LNCAP (cell line): Measurements from ENCODE around the gene NOD2.

Experiments used
- TF ChIP-seq, protein P1 (sequence below): fragments of 450-650 bp; IDR thresholded peaks from 2 replicates; pipeline ENCODE4 v1.5.1; 2017; ENCODE audit warnings: mild to moderate bottlenecking

NOD2 gene

DNA sequence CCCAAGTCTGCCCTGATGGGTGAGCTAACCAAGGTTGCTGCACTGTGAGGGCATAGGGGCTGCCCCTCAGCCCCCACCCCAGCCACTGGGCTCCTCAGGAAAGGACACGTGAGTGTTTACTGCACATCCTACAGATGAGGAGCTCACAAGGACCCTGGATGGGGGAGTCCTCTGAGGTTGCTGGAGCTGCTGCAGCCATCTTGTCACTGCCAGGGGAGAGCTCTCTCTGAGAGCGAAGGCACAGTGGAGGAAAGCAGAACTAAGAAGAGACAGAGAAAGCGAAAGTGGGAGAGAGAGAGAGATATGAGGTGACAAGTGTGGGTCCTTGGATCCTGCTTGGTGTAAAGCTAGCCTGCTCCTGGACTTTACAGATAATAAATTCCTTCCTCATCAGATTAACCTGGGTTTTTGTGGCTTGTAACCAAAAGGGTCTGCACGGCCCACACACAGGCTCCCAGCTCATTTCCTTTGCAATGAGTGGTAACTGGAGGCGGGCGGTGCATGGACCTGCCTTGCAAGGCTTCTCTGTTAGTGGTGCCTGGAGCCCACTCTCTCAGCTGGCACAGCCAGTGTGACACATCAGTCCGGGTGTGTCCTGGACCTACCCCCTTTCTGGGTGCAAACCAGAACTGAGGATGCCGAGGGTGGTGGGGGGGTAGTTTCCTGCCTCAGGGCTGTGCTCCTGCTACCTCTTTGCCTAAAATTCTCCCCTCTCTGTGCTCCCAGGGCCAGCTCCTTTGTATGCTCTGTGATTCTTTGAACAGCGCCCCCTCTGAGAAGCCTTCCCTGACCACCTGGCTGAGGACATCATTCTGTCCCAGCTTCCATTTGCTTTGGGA, 26.5 kb upstream of the NOD2 start:
- TF ChIP-seq, protein P1, sequence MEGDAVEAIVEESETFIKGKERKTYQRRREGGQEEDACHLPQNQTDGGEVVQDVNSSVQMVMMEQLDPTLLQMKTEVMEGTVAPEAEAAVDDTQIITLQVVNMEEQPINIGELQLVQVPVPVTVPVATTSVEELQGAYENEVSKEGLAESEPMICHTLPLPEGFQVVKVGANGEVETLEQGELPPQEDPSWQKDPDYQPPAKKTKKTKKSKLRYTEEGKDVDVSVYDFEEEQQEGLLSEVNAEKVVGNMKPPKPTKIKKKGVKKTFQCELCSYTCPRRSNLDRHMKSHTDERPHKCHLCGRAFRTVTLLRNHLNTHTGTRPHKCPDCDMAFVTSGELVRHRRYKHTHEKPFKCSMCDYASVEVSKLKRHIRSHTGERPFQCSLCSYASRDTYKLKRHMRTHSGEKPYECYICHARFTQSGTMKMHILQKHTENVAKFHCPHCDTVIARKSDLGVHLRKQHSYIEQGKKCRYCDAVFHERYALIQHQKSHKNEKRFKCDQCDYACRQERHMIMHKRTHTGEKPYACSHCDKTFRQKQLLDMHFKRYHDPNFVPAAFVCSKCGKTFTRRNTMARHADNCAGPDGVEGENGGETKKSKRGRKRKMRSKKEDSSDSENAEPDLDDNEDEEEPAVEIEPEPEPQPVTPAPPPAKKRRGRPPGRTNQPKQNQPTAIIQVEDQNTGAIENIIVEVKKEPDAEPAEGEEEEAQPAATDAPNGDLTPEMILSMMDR: no peak

DNA sequence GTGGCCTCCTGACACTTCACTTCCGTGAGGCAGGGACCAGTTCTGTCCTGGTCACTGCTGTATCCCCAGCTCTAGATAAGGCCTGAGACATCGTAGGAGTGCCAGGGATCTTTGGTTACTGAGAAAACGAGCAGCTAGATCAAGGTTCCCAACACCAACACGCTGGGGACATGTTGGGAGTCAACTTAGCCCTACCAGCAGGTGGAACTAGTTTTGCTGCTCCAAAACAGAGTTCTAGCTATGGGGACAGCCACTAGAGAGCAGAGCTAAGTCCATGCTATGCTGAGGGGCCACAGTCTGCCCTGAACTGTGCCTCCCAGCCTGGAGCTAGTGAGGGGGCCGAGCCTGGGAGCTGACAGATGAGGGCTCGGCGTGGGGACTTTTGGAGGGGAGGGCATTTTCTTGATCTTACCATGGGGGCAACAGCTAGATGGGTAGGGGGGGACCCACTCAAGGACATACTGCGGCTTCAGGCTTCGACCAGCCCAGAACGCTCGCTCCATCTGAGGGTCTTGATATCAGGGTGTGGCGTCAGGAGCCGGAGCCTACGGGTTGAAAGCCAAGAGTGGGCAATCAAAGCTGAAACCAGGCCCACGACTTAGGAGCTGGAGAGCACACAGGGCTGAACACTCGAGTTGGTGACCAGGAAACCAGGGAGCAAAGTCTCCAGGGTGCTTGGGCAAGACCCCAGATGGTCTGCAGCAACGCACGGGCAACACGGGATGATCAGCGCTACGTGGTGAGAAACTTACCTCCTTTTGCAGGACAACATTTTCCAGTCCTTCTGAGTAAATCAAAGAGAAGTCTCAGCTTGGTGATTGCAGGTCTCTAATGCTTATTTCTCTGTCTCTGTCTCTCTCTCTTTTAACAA, 25.7 kb upstream of the NOD2 start:
- TF ChIP-seq, protein P1: peak; percentile 10; the same call in 1 of the 2 replicates

DNA sequence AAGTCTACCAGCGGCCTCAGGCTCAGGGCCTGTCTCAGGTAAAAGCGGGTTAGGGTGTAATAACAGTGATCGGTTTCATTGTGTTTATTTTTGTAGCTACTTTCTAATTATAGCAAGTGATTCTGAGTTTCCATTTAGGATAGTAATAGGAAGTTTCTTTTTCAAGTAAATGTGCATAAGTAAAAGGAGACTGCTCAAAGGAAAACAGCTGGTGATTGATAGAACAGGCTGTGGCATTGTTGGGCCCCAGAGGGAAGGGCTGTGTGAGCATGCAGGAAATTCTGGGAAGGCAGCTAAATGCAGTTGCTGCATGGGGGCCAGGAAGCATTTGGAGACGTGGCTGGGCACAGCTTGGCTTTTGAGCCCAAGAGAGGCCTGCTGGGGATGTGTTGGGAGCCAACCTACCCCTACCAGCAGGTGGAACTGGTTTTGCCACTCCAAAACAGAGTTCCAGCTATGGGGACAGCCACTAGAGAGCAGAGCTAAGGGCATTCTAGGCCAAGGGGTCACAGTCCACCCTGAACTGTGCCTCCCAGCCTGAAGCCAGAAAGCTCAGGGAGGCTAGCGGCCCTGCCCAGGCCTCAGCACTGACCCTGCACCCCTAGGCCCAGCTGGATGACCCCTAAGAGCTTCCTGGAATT, 24.9 kb upstream of the NOD2 start:
- TF ChIP-seq, protein P1: 0 out of 2 replicates have a peak, but pooled peaks have one; percentile 24

DNA sequence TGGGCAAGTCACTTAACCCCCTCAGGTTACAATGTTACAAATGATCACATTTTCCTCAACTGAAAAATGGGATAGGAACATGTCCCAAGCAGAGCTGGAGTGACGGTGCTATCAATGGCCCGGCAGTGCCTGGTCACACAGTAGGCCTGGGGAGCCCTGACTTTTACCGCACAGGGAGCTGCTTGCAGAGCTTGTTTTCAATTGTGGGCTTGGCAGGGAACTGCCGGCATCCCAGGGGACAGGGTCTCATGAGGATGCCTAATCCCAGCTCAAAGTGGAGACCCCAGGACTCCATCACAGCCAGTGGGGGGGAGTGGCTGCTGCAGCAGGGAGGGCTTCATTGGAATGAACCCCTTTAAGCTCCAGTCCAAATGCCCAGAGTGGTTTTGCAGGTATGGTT, 23.7 kb upstream of the NOD2 start:
- TF ChIP-seq, protein P1: no peak

DNA sequence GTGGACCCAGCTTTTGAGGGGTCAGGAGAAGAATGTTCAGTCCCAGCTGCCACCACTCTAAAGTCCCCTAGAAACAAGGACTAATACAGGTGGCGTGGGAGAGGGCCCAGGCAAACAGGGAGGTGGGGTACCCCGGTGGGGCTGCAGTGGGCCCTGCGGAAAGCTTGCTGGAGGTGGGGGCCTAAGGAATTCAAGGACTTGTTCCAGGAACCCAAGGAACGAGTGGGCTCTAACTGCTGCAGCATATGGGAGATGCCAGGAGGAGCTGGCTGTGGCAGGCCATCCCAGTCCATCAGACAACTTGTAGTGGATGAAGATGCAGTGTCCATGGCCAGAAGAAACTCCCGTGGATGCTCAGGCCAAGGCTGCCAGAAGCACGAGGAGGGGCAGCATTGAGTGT, 22.9 kb upstream of the NOD2 start:
- TF ChIP-seq, protein P1: no peak

DNA sequence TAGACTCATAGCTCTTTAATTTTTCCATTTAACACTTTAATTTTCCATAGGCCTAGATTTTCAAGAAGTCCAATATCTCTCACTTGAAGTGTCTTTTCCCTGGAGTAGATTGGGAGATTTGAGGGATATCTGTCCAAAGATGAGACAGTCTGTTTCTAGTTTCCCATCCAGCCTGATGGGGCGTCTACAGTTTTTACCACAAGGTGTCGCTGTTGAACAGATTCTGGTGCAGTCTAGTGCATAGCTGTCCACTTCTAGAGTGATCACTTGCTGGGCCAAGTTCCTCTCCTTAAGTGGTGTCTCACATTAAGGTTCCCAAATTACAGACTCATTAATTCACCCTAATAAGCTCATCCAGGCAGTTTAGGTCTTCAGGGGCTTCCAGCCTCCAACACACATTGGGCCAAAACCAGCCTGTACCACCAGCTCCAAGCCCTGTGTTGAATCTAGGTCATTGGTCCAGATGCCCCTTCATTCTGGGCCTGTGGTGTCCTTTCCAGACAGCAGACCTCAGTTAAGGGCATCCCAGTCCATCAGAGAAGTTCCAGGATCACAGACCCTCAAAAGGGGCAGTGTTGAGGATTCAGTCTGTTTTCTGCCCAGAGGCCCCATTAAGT, 21.7 kb upstream of the NOD2 start:
- TF ChIP-seq, protein P1: peak; percentile 72
